ENCODE data around the gene ADAMTSL3. TPM values are rescaled to one million over a fixed set of nuclear protein-coding genes. Genes with fewer than 3 reads are reported as not detected.

Gene ADAMTSL3
- total RNA-seq, 6 experiments from 2014 or later = 7.5 to 28.7 (median 14.0) TPM

GRCh38 chr15:83911345-83911744, 257.4 kb downstream of the ADAMTSL3 start:
- no peak for DNase-seq

GRCh38 chr15:83912343-83912742, 258.4 kb downstream of the ADAMTSL3 start:
- ATAC-seq (no peak), DNase-seq (no peak)
- Histone ChIP-seq H3K4me3 (no peak overlapping the region), H3K27me3 (no peaks in the 10 kb centered on the region), H3K4me1 (peaks cover 0 to 12% (median 0%) of the 10 kb centered on the region in 4 donors), H3K9me3 (no peaks in the 10 kb centered on the region), H3K36me3 (no peaks in the 10 kb centered on the region), H3K27ac (no peak overlapping the region)
- TF ChIP-seq CTCF (IDR thresholded peaks at IDR 0.05) (no peak), POLR2A (IDR thresholded peaks at IDR 0.05) (no peak)
- WGBS (ENCODE audit: insufficient coverage, low coverage, low lambda C conversion rate, missing lambda C conversion rate) = 37% methylated on average over 2 of the region's 2 CpGs
- intact Hi-C loops (cut with DNase I) = no loop called here

More at GRCh38 chr15:83911345-83911744, 257.4 kb downstream of the ADAMTSL3 start:
- Histone ChIP-seq H3K27ac (no peak overlapping the region), H3K9me3 (no peaks in the 10 kb centered on the region), H3K36me3 (no peaks in the 10 kb centered on the region), H3K27me3 (no peaks in the 10 kb centered on the region), H3K4me3 (no peak overlapping the region), H3K4me1 (peaks cover 0 to 12% (median 0%) of the 10 kb centered on the region in 4 donors)
- 26% methylated on average over 3 of the region's 3 CpGs for WGBS (ENCODE audit: insufficient coverage, low coverage, low lambda C conversion rate, missing lambda C conversion rate)
- ATAC-seq = peak; percentile 41 to 81 (median 59)
- intact Hi-C loops (cut with DNase I) = no loop called here
- TF ChIP-seq POLR2A (IDR thresholded peaks at IDR 0.05) (no peak), CTCF (IDR thresholded peaks at IDR 0.05) (no peak)

- no peaks in the 10 kb centered on the region for H3K27me3 ChIP-seq
- TF ChIP-seq CTCF (IDR thresholded peaks at IDR 0.05) (no peak), POLR2A (IDR thresholded peaks at IDR 0.05) (no peak)
- ATAC-seq (no peak), DNase-seq (no peak)
- peaks cover 0 to 12% (median 0%) of the 10 kb centered on the region in 4 donors for H3K4me1 ChIP-seq
- H3K4me3 ChIP-seq = no peak overlapping the region
- WGBS (ENCODE audit: insufficient coverage, low coverage, low lambda C conversion rate, missing lambda C conversion rate) = 73% methylated on average over 6 of the region's 14 CpGs
- intact Hi-C loops (cut with DNase I) = no loop called here
- H3K27ac ChIP-seq = no peak overlapping the region
- H3K36me3 ChIP-seq = no peaks in the 10 kb centered on the region
- no peaks in the 10 kb centered on the region for H3K9me3 ChIP-seq
These were observed 259.2 kb downstream of the ADAMTSL3 start for GRCh38 chr15:83913034-83913632.

GRCh38 chr15:83914906-83915305, 261.0 kb downstream of the ADAMTSL3 start:
- ATAC-seq (no peak), DNase-seq (no peak)
- Histone ChIP-seq H3K27ac (no peak overlapping the region), H3K4me1 (peaks cover 0 to 12% (median 0%) of the 10 kb centered on the region in 4 donors), H3K9me3 (no peaks in the 10 kb centered on the region), H3K27me3 (no peaks in the 10 kb centered on the region), H3K36me3 (no peaks in the 10 kb centered on the region), H3K4me3 (no peak overlapping the region)
- no peak for TF ChIP-seq POLR2A (IDR thresholded peaks at IDR 0.05)
- TF ChIP-seq CTCF (IDR thresholded peaks at IDR 0.05) = no peak
- intact Hi-C loops (cut with DNase I) = no loop called here
- 100% methylated on average over 1 of the region's 1 CpG for WGBS (ENCODE audit: insufficient coverage, low coverage, low lambda C conversion rate, missing lambda C conversion rate)
